Measurements from ENCODE around the gene SEPTIN5. TPM values are rescaled to one million over a fixed set of nuclear protein-coding genes. Genes with fewer than 3 reads are reported as not detected.

SEPTIN5 gene
- total RNA-seq, 3 donors from 2014 or later: 1.2 to 17.8 (median 2.7) TPM

DNA sequence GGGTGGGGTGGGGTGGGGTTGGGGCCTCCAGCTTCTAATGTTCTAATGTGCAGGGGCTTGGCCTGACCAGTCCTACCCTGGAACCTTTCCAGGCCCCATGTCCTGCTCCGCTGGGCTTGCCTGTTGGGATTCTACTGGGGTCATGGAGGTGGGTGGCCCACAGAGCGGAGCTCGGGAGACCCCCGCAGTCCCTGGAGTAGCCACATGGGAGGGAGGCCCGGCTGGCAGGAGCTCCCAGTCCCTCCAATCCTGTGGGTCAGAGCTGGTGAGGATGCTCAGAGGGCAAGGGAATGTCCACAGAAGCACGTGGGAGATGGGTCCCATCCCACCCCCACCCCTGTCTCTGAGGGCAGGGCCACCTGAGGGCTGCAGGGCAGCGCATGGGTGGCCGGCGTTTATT is 2.9 kb downstream of the SEPTIN5 start:
- no peaks in the 10 kb centered on the region for H3K9me3 ChIP-seq

DNA sequence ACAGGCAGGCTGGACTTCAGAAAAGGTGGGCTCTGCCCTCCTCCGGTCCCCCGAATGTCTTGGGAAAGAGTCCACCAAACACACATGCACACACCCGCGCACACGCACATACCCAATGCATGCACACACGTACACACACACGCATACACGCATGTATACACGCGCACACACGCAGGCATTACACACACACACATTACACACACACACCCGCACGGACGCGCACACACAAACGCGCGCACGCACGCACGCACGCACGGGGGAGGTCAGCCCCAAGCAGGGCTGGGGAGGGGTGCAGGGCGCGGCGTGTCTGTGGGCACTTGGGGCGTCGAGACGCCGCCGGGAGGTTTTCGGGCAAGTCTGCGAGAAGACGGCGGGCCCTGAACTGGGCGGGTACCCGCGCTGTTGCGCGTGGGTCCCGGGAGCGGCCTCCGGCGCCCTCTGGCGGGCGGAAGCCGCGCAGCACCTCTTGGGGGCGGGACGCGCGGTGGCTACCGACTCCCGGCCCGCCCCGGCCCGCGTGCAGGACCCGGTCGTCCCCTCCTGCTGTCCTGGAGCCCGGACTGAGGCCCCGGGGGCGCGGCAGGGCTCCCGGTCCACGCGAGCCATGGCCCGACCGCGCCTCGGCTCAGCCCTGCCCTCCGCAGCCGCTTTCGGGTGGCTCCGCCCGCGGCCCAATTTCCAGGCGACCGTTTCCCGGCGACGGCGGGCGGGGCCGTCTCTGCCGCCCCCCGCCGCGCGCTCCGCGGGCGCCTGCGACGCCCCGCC is 3.6 kb downstream of the SEPTIN5 start:
- no peaks in the 10 kb centered on the region for H3K9me3 ChIP-seq
- H3K4me1 ChIP-seq (ENCODE audit: low read depth): peaks cover 11% of the 10 kb centered on the region
- ATAC-seq (peak; percentile 93), DNase-seq (peak; percentile 78 to 83 (median 79))
- intact Hi-C loops (cut with DNase I, micrococcal nuclease): no loop called here
- TF ChIP-seq, protein P1, sequence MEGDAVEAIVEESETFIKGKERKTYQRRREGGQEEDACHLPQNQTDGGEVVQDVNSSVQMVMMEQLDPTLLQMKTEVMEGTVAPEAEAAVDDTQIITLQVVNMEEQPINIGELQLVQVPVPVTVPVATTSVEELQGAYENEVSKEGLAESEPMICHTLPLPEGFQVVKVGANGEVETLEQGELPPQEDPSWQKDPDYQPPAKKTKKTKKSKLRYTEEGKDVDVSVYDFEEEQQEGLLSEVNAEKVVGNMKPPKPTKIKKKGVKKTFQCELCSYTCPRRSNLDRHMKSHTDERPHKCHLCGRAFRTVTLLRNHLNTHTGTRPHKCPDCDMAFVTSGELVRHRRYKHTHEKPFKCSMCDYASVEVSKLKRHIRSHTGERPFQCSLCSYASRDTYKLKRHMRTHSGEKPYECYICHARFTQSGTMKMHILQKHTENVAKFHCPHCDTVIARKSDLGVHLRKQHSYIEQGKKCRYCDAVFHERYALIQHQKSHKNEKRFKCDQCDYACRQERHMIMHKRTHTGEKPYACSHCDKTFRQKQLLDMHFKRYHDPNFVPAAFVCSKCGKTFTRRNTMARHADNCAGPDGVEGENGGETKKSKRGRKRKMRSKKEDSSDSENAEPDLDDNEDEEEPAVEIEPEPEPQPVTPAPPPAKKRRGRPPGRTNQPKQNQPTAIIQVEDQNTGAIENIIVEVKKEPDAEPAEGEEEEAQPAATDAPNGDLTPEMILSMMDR (IDR thresholded peaks at IDR 0.05): peak; percentile 98
- H3K36me3 ChIP-seq (ENCODE audit: low read depth): no peaks in the 10 kb centered on the region
- H3K4me3 ChIP-seq: no peak overlapping the region

More for the DNA sequence above, 2.9 kb downstream of the SEPTIN5 start:
- TF ChIP-seq, protein P1 (IDR thresholded peaks at IDR 0.05): no peak
- H3K4me1 ChIP-seq (ENCODE audit: low read depth): peaks cover 10% of the 10 kb centered on the region
- DNase-seq: no peak
- H3K36me3 ChIP-seq (ENCODE audit: low read depth): no peaks in the 10 kb centered on the region
- no peak for ATAC-seq
- no peak overlapping the region for H3K4me3 ChIP-seq
- intact Hi-C loops (cut with DNase I, micrococcal nuclease): no loop called here

DNA sequence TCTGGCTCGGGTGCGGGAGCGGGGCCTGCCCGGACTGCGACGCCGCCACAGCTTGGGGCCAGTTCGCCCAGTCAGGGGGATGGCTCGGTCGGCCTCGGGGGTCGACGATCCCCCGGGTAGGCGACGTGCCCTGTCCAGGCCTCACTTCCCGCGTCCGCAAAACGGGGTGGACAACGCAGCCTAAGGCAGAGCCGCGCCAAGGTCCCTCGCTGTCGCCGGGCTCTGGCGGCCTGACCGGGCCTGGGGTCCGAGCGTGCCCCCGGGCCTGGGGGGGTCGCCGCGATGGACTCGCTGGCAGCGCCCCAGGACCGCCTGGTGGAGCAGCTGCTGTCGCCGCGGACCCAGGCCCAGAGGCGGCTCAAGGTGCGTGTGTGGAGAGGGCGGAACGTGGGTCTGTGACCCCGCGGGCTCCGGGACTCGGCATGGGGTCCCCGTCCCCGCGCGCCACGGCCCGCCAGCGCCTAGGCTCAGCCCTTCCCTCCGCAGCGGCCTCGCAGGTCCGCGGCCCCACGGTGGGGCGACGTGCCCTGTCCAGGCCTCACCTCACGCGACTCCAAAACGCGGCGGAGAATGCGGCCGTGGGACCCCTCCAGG is 4.2 kb downstream of the SEPTIN5 start:
- intact Hi-C loops (cut with DNase I, micrococcal nuclease): no loop called here
- Histone ChIP-seq H3K36me3 (ENCODE audit: low read depth) (no peaks in the 10 kb centered on the region), H3K4me1 (ENCODE audit: low read depth) (peaks cover 18% of the 10 kb centered on the region), H3K4me3 (no peak overlapping the region), H3K9me3 (no peaks in the 10 kb centered on the region)
- DNase-seq (no peak), ATAC-seq (no peak)
- TF ChIP-seq, protein P1 (IDR thresholded peaks at IDR 0.05): no peak

DNA sequence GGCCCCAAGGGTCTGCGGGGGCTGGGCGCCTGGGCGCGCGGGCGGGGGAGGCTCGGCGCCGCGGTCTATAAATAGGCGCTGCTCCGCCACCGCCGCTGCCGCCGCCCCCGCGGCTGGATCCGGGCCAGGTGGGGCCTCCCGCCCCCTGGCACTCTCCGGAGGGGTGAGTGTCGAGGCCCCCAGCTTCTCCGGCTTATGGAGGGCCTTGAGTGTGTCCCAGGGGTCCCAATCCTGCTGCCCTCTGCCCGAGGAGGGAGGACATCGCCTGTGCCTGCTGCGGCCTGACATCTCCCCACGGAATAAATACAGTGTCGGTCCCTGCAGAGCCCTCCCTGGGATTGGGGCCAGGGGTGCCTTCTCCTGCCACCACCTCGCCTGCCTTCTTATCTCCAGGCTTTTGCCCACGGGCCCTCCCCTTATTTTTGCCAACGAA is 4.8 kb downstream of the SEPTIN5 start:
- intact Hi-C loops (cut with DNase I, micrococcal nuclease): no loop called here
- TF ChIP-seq, protein P1 (IDR thresholded peaks at IDR 0.05): no peak
- Histone ChIP-seq H3K4me3 (no peak overlapping the region), H3K36me3 (ENCODE audit: low read depth) (no peaks in the 10 kb centered on the region), H3K4me1 (ENCODE audit: low read depth) (peaks cover 23% of the 10 kb centered on the region), H3K9me3 (no peaks in the 10 kb centered on the region)
- DNase-seq: no peak
- ATAC-seq: no peak

DNA sequence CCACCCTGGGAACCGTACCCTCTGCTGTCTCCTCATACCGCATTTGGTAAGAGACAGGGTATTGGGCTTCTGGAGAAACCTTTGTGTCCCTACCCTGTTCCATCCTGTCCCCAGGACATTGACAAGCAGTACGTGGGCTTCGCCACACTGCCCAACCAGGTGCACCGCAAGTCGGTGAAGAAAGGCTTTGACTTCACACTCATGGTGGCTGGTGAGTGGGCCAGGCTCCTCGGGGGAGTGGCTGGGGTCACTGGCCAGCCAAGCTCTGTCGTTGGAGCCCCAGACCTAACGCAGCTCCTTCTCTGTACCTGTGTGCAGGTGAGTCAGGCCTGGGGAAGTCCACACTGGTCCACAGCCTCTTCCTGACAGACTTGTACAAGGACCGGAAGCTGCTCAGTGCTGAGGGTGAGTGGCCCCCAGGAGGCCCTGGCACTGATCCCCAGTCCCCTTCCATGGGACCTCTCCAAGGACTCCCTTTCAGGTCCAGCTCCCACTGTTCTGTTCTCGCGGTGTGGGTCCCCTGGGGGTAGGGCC is 5.3 kb downstream of the SEPTIN5 start:
- Histone ChIP-seq H3K36me3 (ENCODE audit: low read depth) (no peaks in the 10 kb centered on the region), H3K9me3 (no peaks in the 10 kb centered on the region), H3K4me1 (ENCODE audit: low read depth) (peaks cover 23% of the 10 kb centered on the region), H3K4me3 (no peak overlapping the region)
- intact Hi-C loops (cut with DNase I, micrococcal nuclease): no loop called here
- ATAC-seq (no peak), DNase-seq (no peak)
- TF ChIP-seq, protein P1 (IDR thresholded peaks at IDR 0.05): no peak
